Keratinocyte (primary cell): ENCODE data around the gene KCNMA1. TPM values are rescaled to one million over a fixed set of nuclear protein-coding genes. Genes with fewer than 3 reads are reported as not detected.

Source experiments
- DNase-seq: peaks from one replicate; pipeline ENCODE4 v3.0.0-alpha.2; 2011; ENCODE audit warnings: low read depth, missing footprints, low spot score
- FAIRE-seq: peaks from 2 replicates; lab custom pipeline; 2011; peaks lifted over from hg19 to GRCh38; lab: Jason Lieb, UNC
- H2AFZ ChIP-seq: 2 replicates; pipeline ENCODE4 v1.6.0; 2012; ENCODE audit warnings: low read length, control low read depth, inconsistent platforms; ENCODE audit not compliant: control insufficient read depth
- H3K27ac ChIP-seq: 2 replicates; pipeline ENCODE4 v1.5.1; 2011; ENCODE audit warnings: low read length; ENCODE audit not compliant: control insufficient read depth, insufficient read depth
- H3K27me3 ChIP-seq: 3 replicates; pipeline ENCODE4 v1.6.0; 2011; ENCODE audit warnings: low read length; ENCODE audit not compliant: control insufficient read depth, insufficient read depth; ENCODE audit errors: extremely low read depth
- H3K36me3 ChIP-seq, 2 experiments: 2 replicates in 1 of 2; 3 replicates in 1 of 2; pipeline ENCODE4 v1.5.1; 2011; ENCODE audit warnings: low read length in 2 of 2, mild to moderate bottlenecking in 1 of 2; ENCODE audit not compliant: control insufficient read depth in 2 of 2, insufficient read depth in 2 of 2; ENCODE audit errors: extremely low read depth in 1 of 2
- H3K4me1 ChIP-seq: 3 replicates; pipeline ENCODE4 v1.5.1; 2011; ENCODE audit warnings: low read length; ENCODE audit not compliant: control insufficient read depth, insufficient read depth; ENCODE audit errors: extremely low read depth
- H3K4me2 ChIP-seq: 3 replicates; pipeline ENCODE4 v1.6.0; 2011; ENCODE audit warnings: low read depth, low read length; ENCODE audit not compliant: control insufficient read depth, insufficient read depth; ENCODE audit errors: extremely low read depth
- H3K4me3 ChIP-seq, 3 experiments: fragments of 200-600 bp in 1 of 3; sonication (generic) in 1 of 3; 2 replicates in 2 of 3; 3 replicates in 1 of 3; pipeline ENCODE4 v1.5.1; 2011 to 2016; ENCODE audit warnings: low read length in 3 of 3, mild to moderate bottlenecking in 3 of 3, control low read depth in 2 of 3, inconsistent platforms in 1 of 3, low read depth in 1 of 3, mixed read lengths in 1 of 3, mixed run types in 1 of 3, moderate library complexity in 1 of 3; ENCODE audit not compliant: control insufficient read depth in 2 of 3, insufficient read depth in 2 of 3; ENCODE audit errors: extremely low read depth in 1 of 3
- H3K79me2 ChIP-seq: 2 replicates; pipeline ENCODE4 v1.6.0; 2012; ENCODE audit warnings: low read length; ENCODE audit not compliant: control insufficient read depth, insufficient read depth
- H3K9ac ChIP-seq: 3 replicates; pipeline ENCODE4 v1.6.0; 2011; ENCODE audit warnings: low read length; ENCODE audit not compliant: control insufficient read depth, insufficient read depth; ENCODE audit errors: extremely low read depth
- H3K9me1 ChIP-seq: 3 replicates; pipeline ENCODE4 v1.6.0; 2011; ENCODE audit warnings: low read length; ENCODE audit not compliant: control insufficient read depth, insufficient read depth; ENCODE audit errors: extremely low read depth
- H3K9me3 ChIP-seq: 2 replicates; pipeline ENCODE4 v1.5.1; 2012; ENCODE audit warnings: low read depth, low read length; ENCODE audit not compliant: control insufficient read depth
- H4K20me1 ChIP-seq: 3 replicates; pipeline ENCODE4 v1.6.0; 2011; ENCODE audit warnings: low read length; ENCODE audit not compliant: control insufficient read depth, insufficient read depth; ENCODE audit errors: extremely low read depth
- CTCF ChIP-seq, 3 experiments: IDR thresholded peaks in 1 of 3; conservative IDR thresholded peaks in 1 of 3; optimal IDR thresholded peaks in 1 of 3; 2 replicates in 2 of 3; 3 replicates in 1 of 3; pipeline versions ENCODE3 to v1.5.1; 2011; ENCODE audit warnings: low read length in 3 of 3, mild to moderate bottlenecking in 3 of 3, moderate library complexity in 2 of 3, control low read depth in 1 of 3, inconsistent platforms in 1 of 3; ENCODE audit not compliant: insufficient read depth in 2 of 3; ENCODE audit errors: extremely low read depth in 1 of 3
- EZH2 ChIP-seq: IDR thresholded peaks from one replicate; pipeline ENCODE4 v1.6.1; 2012; ENCODE audit warnings: inconsistent platforms, mild to moderate bottlenecking, low read length, moderate library complexity
- dilution Hi-C: fragments of 300-500 bp; cut with MboI; formaldehyde crosslinking; loops from one replicate; pipeline ENCODE4 v1.7.0; 2020; ENCODE audit warnings: low sequenced_read_pairs; ENCODE audit not compliant: extremely low pct_ligation_motif_present
- polyA plus RNA-seq, 5 experiments: library from polyadenylated mRNA; depleted of rRNA in 3 of 5; stranded (reverse) in 3 of 5; stranded (forward) in 1 of 5; unstranded in 1 of 5; fragments of >200 nt; gene quantifications; 1 replicate in 1 of 5; 2 replicates in 3 of 5; 3 replicates in 1 of 5; pipeline versions ENCODE4 v1.2.1 to v1.2.3, GENCODE V29; 2011 to 2012; ENCODE audit warnings: missing spikeins in 2 of 5, low read depth in 1 of 5, low replicate concordance in 1 of 5

KCNMA1 gene
- polyA plus RNA-seq, 1 donor (not counting 4 experiments of a cell fraction or from before 2014, with no cell fraction given) = 6.3 TPM

GRCh38 chr10:77149706-77150105, 487.9 kb downstream of the KCNMA1 start:
- H3K4me2 ChIP-seq = no peak overlapping the region
- dilution Hi-C loops = no loop called here
- H3K4me3 ChIP-seq = no peak overlapping the region
- no peak for TF ChIP-seq CTCF (optimal IDR thresholded peaks at IDR 0.05 in 1 of 3, IDR thresholded peaks at IDR 0.05 in 1 of 3, conservative IDR thresholded peaks at IDR 0.05 in 1 of 3; ENCODE audit: extremely low read depth in 1 of 3, insufficient read depth in 2 of 3, low read length in 3 of 3)
- no peaks in the 10 kb centered on the region for H3K9me3 ChIP-seq
- no peaks in the 10 kb centered on the region for H3K9me1 ChIP-seq
- peaks cover 11% of the 10 kb centered on the region for H3K4me1 ChIP-seq
- no peak for FAIRE-seq
- H3K36me3 ChIP-seq = no peaks in the 10 kb centered on the region
- H3K9ac ChIP-seq = no peak overlapping the region
- H4K20me1 ChIP-seq = no peaks in the 10 kb centered on the region
- H3K79me2 ChIP-seq = no peaks in the 10 kb centered on the region
- H2AFZ ChIP-seq = no peak overlapping the region
- no peak for DNase-seq
- no peaks in the 10 kb centered on the region for H3K27me3 ChIP-seq
- H3K27ac ChIP-seq = no peak overlapping the region

- FAIRE-seq = peak; percentile 87
- dilution Hi-C loops = no loop called here
- Histone ChIP-seq H3K79me2 (no peaks in the 10 kb centered on the region), H4K20me1 (no peaks in the 10 kb centered on the region), H3K4me3 (no peak overlapping the region), H2AFZ (no peak overlapping the region), H3K4me2 (peak overlapping the region; percentile 47), H3K27ac (no peak overlapping the region), H3K36me3 (no peaks in the 10 kb centered on the region), H3K27me3 (no peaks in the 10 kb centered on the region), H3K9me1 (no peaks in the 10 kb centered on the region), H3K9ac (no peak overlapping the region), H3K4me1 (peaks cover 11% of the 10 kb centered on the region), H3K9me3 (no peaks in the 10 kb centered on the region)
- TF ChIP-seq CTCF (optimal IDR thresholded peaks at IDR 0.05 in 1 of 3, IDR thresholded peaks at IDR 0.05 in 1 of 3, conservative IDR thresholded peaks at IDR 0.05 in 1 of 3; ENCODE audit: extremely low read depth in 1 of 3, insufficient read depth in 2 of 3, low read length in 3 of 3) (no peak), EZH2 (no peak)
- no peak for DNase-seq
Measured at GRCh38 chr10:77149001-77149400, 488.6 kb downstream of the KCNMA1 start.
